HepG2 (cell line): Measurements from ENCODE around the gene KCNMA1.

ENCODE experiments used
- AKAP8 ChIP-seq: sonication (generic); formaldehyde crosslinking; IDR thresholded peaks from 2 replicates; pipeline ENCODE4 v1.5.1; 2020; ENCODE audit warnings: mild to moderate bottlenecking, missing genetic modification reagents
- ELF3 ChIP-seq: IDR thresholded peaks from 2 replicates; pipeline ENCODE4 v1.6.1; 2016; ENCODE audit warnings: missing genetic modification reagents, missing compliant biosample characterization
- EZH2 ChIP-seq: conservative IDR thresholded peaks from 2 replicates; pipeline ENCODE4 v1.6.1; 2012; ENCODE audit warnings: mild to moderate bottlenecking, low read depth, low read length, moderate library complexity
- KAT7 ChIP-seq: IDR thresholded peaks from 2 replicates; pipeline ENCODE4 v1.6.1; 2018; ENCODE audit warnings: borderline replicate concordance, missing compliant biosample characterization
- TAF1 ChIP-seq: sonication (generic); formaldehyde crosslinking; IDR thresholded peaks from 2 replicates; pipeline ENCODE4 v1.4.0; 2020; ENCODE audit warnings: missing genetic modification reagents
- ZNF44 ChIP-seq: sonication (generic); formaldehyde crosslinking; IDR thresholded peaks from 2 replicates; pipeline ENCODE4 v1.5.1; 2020; ENCODE audit warnings: mild to moderate bottlenecking, missing genetic modification reagents
- ZNF501 ChIP-seq: sonication (generic); formaldehyde crosslinking; IDR thresholded peaks from 2 replicates; pipeline ENCODE4 v1.5.1; 2020; ENCODE audit warnings: mild to moderate bottlenecking, moderate library complexity, missing genetic modification reagents
- TF ChIP-seq, protein P1 (sequence below): IDR thresholded peaks from 2 replicates; pipeline ENCODE4 v1.6.1; 2016; ENCODE audit warnings: missing compliant biosample characterization, missing genetic modification reagents, borderline replicate concordance
- TF ChIP-seq, protein P2 (sequence below): sonication (generic); formaldehyde crosslinking; IDR thresholded peaks from 2 replicates; pipeline ENCODE4 v1.5.0; 2020; ENCODE audit warnings: mild to moderate bottlenecking, missing genetic modification reagents, moderate library complexity

DNA sequence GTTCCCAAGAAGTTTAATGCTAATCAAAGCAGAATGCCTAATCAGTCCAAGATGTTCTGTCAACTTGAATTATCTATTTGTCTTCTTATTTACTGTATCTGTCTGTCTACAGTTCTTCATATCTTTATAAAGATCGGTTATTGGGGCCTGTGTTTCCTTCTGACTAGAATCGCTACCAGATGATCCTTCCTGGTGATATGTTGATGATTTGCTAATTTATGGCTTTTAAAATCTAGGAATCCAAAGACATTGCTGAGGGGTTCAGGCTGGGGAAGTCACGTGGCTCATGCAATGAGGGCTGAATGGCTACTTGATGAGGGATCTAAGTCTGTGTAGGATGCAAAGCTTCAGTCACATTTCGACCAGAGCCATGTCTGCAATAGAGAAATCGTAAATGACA lies 536.3 kb downstream of the KCNMA1 start:
- TF ChIP-seq EZH2 (no peak), ELF3 (no peak), AKAP8 (CRISPR knock-in tag) (no peak), ZNF501 (CRISPR knock-in tag) (no peak), TAF1 (CRISPR knock-in tag) (no peak), ZNF44 (no peak), KAT7 (CRISPR knock-in tag) (no peak)
- TF ChIP-seq, protein P1, sequence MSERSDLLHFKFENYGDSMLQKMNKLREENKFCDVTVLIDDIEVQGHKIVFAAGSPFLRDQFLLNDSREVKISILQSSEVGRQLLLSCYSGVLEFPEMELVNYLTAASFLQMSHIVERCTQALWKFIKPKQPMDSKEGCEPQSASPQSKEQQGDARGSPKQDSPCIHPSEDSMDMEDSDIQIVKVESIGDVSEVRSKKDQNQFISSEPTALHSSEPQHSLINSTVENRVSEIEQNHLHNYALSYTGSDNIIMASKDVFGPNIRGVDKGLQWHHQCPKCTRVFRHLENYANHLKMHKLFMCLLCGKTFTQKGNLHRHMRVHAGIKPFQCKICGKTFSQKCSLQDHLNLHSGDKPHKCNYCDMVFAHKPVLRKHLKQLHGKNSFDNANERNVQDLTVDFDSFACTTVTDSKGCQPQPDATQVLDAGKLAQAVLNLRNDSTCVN (CRISPR knock-in tag): no peak
- TF ChIP-seq, protein P2, sequence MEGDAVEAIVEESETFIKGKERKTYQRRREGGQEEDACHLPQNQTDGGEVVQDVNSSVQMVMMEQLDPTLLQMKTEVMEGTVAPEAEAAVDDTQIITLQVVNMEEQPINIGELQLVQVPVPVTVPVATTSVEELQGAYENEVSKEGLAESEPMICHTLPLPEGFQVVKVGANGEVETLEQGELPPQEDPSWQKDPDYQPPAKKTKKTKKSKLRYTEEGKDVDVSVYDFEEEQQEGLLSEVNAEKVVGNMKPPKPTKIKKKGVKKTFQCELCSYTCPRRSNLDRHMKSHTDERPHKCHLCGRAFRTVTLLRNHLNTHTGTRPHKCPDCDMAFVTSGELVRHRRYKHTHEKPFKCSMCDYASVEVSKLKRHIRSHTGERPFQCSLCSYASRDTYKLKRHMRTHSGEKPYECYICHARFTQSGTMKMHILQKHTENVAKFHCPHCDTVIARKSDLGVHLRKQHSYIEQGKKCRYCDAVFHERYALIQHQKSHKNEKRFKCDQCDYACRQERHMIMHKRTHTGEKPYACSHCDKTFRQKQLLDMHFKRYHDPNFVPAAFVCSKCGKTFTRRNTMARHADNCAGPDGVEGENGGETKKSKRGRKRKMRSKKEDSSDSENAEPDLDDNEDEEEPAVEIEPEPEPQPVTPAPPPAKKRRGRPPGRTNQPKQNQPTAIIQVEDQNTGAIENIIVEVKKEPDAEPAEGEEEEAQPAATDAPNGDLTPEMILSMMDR: no peak
